Stimulated activated CD8-positive, alpha-beta memory T cell treated with anti-CD3 and anti-CD28 coated beads, Interleukin-2, amount 100 ng/mL, for 48 hours (primary cell): Measurements from ENCODE around the gene NEAT1.

Experiments used
- DNase-seq, 2 donors: peaks; one replicate each; pipeline ENCODE4 v3.0.0-alpha.2; 2020; ENCODE audit warnings: low read depth in 2 of 2

Gene NEAT1

GRCh38 chr11:65389294-65389980, 33.2 kb upstream of the NEAT1 start:
- no peak for DNase-seq

DNA sequence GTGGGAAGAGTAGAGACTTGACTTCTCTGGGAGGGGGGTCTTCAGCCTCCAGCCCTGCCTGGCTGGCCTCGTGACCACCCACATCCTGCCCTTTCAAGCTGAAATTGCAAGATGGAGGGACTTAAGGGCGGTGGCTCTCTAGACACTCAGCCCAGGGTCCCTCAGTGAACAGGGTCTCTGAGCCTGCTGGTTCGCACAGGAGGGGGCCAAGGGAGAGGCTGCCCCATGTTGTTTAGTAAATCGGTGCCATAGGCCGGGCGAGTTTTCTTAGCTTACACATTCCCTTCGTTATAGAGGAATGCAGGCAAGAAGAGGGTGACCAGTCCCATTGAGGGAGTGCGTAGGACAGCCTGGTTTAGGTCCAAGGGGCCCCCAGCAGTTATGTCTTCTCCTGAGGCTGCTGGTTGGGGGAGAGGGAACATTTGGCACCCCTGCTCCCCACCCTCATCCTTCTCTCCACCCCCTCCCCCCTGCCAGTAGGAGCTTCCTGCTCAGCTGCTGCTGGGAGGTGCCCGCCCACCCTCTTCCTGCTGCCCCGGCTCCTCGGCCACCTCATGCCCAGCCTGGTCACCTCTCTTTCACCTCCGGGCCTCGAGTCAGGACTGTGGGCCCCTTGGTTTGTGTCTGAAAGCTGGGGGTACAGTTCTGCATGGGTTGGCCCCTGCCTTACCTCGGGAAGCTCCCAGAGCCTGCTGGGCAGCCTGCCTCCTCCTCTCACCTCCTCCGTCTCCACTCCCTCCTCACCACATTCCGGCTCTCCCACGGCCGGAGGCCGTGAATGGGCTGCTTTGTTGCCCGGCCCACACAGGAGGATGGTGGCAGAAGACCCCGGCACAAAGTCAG, 32.3 kb upstream of the NEAT1 start:
- DNase-seq = no peak

DNA sequence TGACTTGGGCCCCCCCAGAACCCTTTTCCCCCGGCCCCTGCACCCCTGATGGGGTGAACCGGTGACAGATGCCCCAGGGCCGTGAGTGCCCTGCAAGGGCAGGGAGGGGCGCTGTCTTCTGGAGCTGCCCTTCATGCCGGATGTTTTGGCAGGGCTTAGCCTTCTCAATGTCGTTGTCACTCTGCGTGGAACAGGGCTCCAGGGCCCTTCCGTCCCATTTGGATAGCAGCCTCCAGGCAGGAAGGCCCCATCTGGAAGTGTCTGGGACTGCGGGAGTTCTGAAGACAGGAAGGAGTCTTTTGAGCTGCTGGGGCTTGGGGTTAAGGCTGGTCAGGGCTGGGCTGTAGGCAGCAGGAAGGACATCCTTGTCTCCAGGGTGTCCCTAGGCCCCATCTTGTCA, 31.6 kb upstream of the NEAT1 start:
- no peak for DNase-seq

- DNase-seq = no peak
Measured at GRCh38 chr11:65392186-65392829, 30.3 kb upstream of the NEAT1 start.

DNA sequence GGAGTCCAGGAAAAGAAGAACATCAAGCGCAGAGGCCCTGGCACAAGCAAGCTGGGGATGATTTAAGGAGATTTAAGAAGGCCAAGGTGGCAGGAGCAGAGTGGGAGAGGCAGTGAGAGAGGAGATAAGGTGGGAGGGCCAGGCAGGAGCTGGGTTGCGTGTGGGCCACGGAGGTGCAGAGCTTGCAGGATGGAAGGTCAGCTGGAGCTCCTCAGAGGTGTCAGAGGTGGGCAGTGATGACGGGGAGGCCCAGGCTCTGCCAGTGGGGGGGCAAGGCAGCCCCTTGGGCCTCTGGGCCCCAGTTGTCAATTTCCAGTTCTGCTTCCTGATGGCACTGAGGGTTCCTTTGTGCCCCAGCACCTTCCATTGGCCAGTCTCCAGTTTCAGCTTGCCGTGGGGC, 29.7 kb upstream of the NEAT1 start:
- DNase-seq = no peak

DNA sequence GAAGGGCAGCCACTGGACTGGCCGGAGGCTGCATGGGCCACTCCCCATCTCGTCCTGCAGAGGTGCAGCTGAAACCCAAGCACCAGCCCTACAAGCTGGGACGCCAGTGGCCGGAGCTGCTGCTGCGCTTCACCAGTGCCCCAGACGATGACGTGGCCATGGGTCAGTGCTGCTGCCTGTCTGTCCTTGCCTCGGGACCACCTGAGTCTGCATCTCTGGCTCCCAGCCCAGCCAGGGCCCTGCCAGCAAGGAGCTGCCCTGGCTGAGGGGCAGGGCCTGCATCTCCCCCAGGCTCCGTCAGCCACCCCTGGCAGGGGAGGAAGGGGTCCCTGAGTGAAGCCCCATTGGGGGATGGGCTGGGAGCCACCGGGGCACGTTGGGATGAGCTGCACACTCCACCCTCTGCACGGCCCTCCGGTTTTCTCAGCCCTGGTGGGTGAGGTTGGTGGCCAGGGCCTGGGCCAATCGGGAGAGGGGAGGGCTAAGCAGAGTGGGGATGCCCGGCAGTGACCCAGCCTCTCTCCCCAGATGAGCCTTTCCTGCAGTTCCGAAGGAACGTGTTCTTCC, 29.0 kb upstream of the NEAT1 start:
- no peak for DNase-seq

DNA sequence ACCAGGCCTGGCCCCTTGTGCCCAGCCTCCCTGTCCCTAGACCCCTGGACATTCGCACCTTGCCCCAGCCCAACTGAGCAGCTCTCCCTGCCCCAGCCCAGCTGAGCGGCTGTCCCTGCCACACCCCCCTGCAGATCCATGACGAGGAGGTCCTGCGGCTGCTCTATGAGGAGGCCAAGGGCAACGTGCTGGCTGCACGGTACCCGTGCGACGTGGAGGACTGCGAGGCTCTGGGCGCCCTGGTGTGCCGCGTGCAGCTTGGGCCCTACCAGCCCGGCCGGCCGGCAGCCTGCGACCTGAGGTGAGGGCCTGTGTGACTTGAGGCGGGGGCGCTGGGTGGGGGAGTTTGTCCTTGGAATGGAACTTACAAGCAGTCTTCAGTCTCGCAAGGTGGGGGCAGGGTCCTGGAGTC, 28.5 kb upstream of the NEAT1 start:
- no peak for DNase-seq

- DNase-seq = no peak
Measured at GRCh38 chr11:65395961-65396530, 26.6 kb upstream of the NEAT1 start.

GRCh38 chr11:65396769-65397745, 25.5 kb upstream of the NEAT1 start:
- DNase-seq = no peak

DNA sequence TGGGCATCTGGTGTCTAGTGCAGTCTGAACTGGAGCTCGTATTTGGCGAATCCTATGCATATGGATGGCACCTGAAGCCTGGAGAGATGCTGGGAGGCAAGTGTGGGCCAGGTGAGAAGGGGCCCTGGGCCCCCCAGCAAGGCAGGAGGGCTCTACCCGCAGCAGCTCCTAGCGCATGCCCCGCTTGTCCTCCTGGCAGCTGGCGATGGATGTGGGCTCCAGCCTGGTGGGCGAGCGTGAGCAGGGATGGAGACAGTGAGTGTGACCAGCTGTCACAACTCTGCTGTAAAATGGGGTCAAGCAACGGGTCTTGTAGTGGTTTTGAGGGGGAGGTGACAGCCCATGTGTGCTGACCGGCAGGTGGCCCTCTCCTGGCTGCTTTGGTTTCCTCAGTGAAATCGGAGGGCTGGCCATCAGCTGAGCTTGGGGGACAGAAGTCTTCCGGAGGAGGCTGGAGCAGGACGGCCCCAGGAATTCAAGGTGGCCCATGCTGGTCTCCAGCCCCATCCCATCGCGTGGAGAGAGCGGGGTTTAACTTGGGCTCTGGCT, 24.2 kb upstream of the NEAT1 start:
- no peak for DNase-seq

- DNase-seq = no peak
Measured at GRCh38 chr11:65399249-65399648, 23.3 kb upstream of the NEAT1 start.

DNA sequence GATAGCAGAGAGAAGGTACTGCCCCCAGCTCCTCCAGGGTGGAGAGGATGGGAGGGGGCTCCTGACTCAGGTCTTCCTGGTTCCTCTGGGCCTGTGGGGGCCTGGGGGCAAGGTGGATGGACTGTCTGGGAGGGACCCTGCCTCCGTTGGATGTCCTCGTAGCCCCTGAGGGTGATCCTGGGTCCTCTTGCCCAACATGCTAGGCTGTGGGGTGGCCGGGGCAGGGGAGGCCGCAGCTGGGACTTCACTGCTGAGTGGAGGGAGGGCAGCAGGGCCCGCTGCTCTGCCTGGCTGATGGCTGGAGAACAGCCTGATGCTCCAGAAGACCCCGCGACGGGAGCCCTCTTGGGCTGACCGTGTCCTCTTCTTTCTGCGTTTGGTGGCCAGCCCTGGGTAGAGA, 22.8 kb upstream of the NEAT1 start:
- no peak for DNase-seq

DNA sequence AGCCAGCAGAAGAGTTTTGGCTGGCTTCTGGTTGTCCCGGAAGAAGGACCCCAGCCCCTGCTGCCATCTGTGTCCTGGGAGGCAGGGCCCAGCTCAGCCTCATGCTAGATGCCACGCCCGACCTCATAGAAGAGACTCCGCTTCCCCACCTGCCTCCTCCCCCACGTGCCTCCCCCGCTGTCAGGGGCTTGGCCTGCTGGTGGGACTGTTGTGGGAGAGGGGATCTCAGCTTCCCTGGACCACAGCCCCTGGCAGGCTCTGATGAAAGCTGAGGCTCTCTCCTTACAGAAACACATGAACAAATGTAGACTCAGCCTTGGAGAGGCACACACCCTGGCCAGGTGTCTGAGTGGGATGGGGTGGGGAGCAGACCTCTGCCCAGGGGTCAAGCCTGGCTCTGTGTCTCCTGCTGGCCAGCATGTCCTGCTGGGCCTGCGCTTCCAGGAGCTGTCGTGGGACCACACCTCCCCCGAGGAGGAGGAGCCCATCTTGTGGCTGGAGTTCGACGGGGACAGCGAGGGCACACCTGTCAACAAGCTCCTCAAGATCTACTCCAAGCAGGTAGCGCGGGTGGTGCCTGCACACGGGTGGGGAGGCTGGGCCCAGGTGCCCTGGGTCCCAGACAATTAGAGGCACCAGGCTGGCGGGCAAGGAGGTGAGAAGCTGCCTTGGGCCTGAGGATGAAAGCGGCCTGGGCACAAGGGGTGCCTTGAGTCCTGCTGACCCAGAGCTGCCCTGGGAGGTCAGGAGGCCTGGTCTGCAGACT, 22.1 kb upstream of the NEAT1 start:
- DNase-seq = no peak

DNA sequence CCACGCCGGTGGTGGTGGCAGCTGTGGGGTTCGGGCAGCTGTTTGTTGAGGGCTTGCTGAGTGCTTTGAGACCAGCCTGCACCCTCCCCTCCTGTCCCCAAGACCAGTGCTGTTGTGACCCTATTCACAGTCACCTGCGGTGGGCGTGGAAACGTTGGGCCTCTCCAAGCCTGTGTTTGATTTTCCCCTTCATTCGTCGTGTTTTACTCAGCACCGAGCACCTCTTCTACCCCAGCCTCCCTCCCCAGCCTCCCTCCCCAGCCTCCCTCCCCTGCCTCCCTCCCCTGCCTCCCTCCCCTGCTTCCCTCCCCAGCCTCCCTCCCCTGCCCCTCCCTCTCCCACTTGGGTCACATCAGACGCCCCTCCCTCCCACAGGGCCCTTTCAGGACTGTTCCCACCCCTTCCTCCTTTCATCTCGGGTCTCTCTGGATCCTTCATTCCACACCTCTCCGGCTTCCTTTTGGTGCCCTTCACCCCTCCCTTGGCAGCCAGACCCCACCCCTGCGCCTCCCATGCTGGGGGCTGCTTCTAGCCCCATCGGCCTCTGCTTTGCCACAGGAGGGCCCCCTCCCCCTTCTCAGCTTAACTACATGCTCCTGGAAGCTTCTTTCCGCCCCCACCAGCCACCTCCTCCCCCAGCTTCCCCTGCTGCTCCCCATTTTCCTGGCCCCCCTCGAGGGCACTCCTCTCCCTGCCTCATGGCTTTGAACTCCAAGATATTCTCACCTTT, 21.4 kb upstream of the NEAT1 start:
- DNase-seq = no peak

DNA sequence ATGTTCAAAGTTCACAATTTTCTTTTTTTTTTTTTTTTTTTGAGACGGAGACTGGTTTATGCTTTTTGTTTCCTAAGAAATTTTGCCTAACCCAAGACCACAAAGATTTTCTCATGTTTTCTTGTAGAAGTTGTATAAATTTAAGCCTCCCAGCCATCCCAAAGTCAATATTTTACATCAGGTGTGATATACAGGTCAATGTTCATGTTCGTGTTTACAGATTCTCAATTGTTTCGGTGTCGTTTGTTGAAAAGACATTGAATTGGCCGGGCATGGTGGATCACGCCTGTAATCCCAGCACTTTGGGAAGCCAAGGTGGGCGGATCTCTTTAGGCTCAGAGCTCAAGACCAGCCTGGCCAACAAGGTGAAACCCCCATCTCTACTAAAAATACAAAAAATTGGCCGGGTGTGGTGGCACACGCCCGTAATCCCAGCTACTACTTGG, 20.8 kb upstream of the NEAT1 start:
- no peak for DNase-seq

GRCh38 chr11:65402790-65403189, 19.8 kb upstream of the NEAT1 start:
- DNase-seq = no peak

DNA sequence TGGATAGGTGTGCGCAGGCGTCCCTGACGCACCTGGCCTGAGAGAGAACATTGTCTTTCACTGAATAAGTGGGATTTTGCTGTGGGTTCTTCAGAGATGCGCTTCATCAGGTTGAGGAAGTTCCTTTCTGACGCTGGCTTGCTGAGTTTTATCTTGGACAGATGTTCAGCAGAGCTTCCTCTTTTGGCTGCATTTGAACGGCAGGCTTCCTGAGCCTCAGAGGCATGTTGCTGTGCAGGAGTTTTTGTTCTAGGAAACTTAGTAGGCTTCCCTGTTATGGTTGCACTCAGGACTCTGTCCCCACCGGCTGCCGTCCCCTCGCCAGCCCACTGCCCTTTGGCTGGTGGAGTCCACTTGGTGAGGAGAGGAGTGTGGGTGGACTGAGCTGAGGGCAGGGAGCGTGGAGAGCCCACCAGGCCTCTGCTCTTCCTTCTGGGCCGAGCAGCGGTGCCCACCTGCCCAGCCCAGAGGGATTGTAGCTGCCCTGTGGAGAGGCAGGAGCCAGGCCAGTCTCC, 18.9 kb upstream of the NEAT1 start:
- no peak for DNase-seq

GRCh38 chr11:65404210-65404609, 18.4 kb upstream of the NEAT1 start:
- no peak for DNase-seq
